BJ (cell line): Measurements from ENCODE around the gene CD163L1. TPM values are rescaled to one million over a fixed set of nuclear protein-coding genes. Genes with fewer than 3 reads are reported as not detected.
"Not testable (repeated sequence)": the region's sequence is repeated elsewhere in the genome, so short reads cannot be mapped to it uniquely, and the experiment has no call there.

Source experiments
- CTCF ChIA-PET: fragments of 350-600 bp; formaldehyde crosslinking; extraction: SDS; loops from one replicate; lab custom pipeline; 2021; ENCODE audit warnings: antibody characterized with exemption, inconsistent platforms; lab: Yijun Ruan, JAX
- POLR2A ChIA-PET: fragments of 300-600 bp; sonication (Branson Sonifier 250); formaldehyde crosslinking; extraction: SDS; loops from one replicate; lab custom pipeline; 2021; ENCODE audit warnings: antibody characterized with exemption; lab: Charles Lee
- DNase-seq: peaks from one replicate; pipeline ENCODE4 v3.0.0-alpha.2; 2011; ENCODE audit warnings: low read depth
- H3K27me3 ChIP-seq: 2 replicates; pipeline ENCODE4 v1.6.0; 2011; ENCODE audit warnings: low read length; ENCODE audit not compliant: control insufficient read depth, insufficient read depth
- H3K36me3 ChIP-seq: 2 replicates; pipeline ENCODE4 v1.5.1; 2011; ENCODE audit warnings: low read length; ENCODE audit not compliant: control insufficient read depth, insufficient read depth
- H3K4me3 ChIP-seq: 2 replicates; pipeline ENCODE4 v1.5.1; 2011; ENCODE audit warnings: low read depth, mild to moderate bottlenecking, control low read depth, low read length
- CTCF ChIP-seq: IDR thresholded peaks from 2 replicates; pipeline ENCODE4 v1.5.1; 2011; ENCODE audit warnings: low read depth, mild to moderate bottlenecking, control low read depth, inconsistent platforms, low read length, moderate library complexity; ENCODE audit not compliant: insufficient read depth
- polyA plus RNA-seq: library from polyadenylated mRNA; depleted of rRNA; stranded (reverse); fragments of >200 nt; gene quantifications from 2 replicates; pipeline ENCODE4 v1.2.3, GENCODE V29; 2011

CD163L1 gene
- polyA plus RNA-seq, 1 experiment = 1.0 TPM

DNA sequence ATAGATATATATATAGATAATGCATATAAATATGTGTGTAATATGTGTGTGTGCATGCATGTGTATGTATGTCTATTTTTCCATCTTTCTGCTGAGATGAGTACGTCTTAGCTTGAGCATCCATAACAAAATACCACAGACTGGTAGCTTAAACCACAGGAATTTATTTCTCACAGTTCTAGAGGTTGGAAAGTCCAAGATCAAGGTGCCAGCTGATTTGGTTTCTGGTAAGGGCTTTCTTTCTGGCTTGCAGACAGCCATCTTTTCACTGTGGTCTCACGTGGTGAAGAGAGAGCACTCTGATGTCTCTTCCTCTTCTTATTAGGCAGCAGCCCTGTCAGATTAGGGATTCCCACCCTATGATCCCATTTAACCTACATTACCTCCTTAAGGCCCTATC lies 92.8 kb downstream of the CD163L1 start:
- Histone ChIP-seq H3K4me3 (no peak overlapping the region), H3K27me3 (no peaks in the 10 kb centered on the region), H3K36me3 (no peaks in the 10 kb centered on the region)
- ChIA-PET POLR2A (no interaction called here), CTCF (no interaction called here)
- DNase-seq = no peak
- no peak for TF ChIP-seq CTCF

DNA sequence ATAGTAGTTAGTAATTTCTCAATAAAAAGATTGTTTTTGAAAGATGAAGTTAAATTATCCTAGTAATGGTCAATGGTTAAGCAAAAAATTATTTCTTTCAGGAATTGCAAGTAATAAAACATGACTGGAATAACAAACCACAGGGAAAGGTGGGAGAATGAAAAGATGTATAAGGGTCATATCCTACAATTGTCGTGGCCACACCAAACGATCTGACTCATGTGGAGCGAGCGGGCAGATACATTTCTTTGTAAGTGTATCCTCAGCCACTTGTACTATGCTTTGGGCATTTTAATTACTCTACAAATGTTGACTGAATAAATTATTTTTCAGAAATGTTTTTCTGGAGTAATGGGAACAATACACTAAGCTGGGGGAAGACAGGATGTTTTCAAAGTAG lies 94.5 kb downstream of the CD163L1 start:
- POLR2A ChIA-PET = no interaction called here
- DNase-seq = no peak
- CTCF ChIA-PET = interaction anchor here (0.6 kb wide), 1 partner anchor 1786 kb away, joined by 3 read pairs; no protein-coding TSS in a partner anchor
- H3K36me3 ChIP-seq = no peaks in the 10 kb centered on the region
- H3K27me3 ChIP-seq = no peaks in the 10 kb centered on the region
- TF ChIP-seq CTCF = no peak
- no peak overlapping the region for H3K4me3 ChIP-seq

- ChIA-PET CTCF (no interaction called here), POLR2A (no interaction called here)
- TF ChIP-seq CTCF = no peak
- Histone ChIP-seq H3K27me3 (no peaks in the 10 kb centered on the region), H3K36me3 (no peaks in the 10 kb centered on the region), H3K4me3 (no peak overlapping the region)
- DNase-seq = no peak
Observed at GRCh38 chr12:7346551-7347225, 97.3 kb downstream of the CD163L1 start.

GRCh38 chr12:7344833-7345606 lies 98.9 kb downstream of the CD163L1 start:
- TF ChIP-seq CTCF = no peak
- CTCF ChIA-PET = no interaction called here
- Histone ChIP-seq H3K27me3 (no peaks in the 10 kb centered on the region), H3K36me3 (no peaks in the 10 kb centered on the region), H3K4me3 (no peak overlapping the region)
- DNase-seq = no peak
- POLR2A ChIA-PET = no interaction called here

DNA sequence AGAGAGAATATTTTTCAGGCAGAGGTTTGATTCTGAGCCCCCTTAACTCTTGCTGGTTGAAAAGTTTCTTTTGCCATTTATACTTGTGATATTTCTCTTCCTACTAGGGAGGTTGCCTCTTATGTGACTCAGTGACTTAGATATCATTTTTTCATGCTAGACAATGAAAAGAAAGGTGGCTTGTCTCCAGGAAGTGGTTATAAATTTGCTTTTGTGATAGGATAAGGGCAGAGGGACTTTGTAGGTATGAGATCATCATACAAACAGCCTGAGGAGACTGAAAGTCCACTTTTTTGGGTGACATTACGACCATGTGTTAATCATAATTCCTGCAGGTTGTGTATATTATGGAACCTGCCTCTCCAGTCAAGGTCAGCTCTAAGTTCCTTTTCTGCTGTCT lies 104.3 kb downstream of the CD163L1 start:
- TF ChIP-seq CTCF = no peak
- CTCF ChIA-PET = no interaction called here
- H3K27me3 ChIP-seq = no peaks in the 10 kb centered on the region
- POLR2A ChIA-PET = no interaction called here
- no peak for DNase-seq
- H3K36me3 ChIP-seq = no peaks in the 10 kb centered on the region
- no peak overlapping the region for H3K4me3 ChIP-seq

DNA sequence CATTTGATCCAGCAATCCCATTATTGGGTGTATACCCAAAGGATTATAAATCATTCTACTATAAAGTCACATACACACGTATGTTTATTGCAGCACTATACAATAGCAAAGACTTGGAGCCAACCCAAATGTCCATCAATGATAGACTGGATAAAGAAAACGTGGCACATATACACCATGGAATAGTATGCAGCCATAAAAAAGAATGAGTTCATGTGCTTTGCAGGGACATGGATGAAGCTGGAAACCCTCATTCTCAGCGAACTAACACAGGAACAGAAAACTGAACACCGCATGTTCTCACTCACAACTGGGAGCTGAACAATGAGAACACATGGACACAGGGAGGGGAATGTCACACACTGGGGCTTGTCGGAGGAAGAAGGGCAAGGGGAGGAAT lies 106.2 kb downstream of the CD163L1 start:
- H3K4me3 ChIP-seq, H3K27me3 ChIP-seq, POLR2A ChIA-PET, DNase-seq, H3K36me3 ChIP-seq: not testable (repeated sequence)
- CTCF ChIA-PET = interaction anchor here (0.6 kb wide), 1 partner anchor 310 kb away, joined by 3 read pairs; no protein-coding TSS in a partner anchor
